GM18909 (cell line): ENCODE measurements around the gene SORCS1.

Experiments
- ATAC-seq: cut with Tn5 transposase; IDR thresholded peaks from one replicate; pipeline ENCODE4 v1.9.1; 2021; ENCODE audit warnings: mild to moderate bottlenecking; ENCODE audit not compliant: unreplicated experiment, poor library complexity

Gene SORCS1

GRCh38 chr10:106571192-106571946 is 593.1 kb downstream of the SORCS1 start:
- ATAC-seq = no peak

DNA sequence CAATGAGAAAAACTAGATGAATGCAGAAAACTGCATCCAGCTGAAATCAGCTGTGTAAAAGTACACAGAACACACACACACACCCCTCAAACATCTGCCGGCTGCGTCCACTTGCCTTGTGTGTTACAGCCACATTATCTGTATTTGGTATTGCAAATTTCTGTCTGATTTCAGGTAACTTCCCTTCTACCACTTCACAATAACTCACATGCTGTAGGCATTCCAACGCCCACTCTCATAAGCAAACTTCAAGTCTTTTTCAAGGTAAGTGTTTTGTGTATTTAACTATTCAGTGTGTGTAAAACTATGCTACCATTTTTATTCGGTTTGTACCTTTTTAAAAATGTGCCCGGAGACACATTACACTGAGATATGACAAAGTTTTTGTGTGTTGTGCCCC is 594.2 kb downstream of the SORCS1 start:
- no peak for ATAC-seq

DNA sequence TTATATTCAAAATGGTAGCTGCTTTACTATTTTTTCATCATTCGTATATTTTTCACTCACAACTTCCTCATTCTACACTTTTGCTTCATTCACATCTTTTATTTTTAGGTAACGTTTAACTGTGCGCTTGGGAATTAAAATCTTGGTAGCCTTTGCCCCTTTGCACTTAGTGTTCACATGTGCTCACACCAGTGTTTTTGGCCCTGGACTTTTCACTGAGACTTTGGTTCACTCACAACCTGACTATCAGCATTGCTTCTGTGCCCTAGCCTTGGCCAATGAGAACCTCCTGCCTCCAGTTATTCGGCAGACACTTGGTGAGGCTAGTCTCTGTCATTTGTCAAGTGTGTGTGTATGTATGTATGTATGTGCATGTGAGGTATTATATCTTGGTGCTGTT is 596.9 kb downstream of the SORCS1 start:
- ATAC-seq = no peak

GRCh38 chr10:106566873-106567272 is 597.6 kb downstream of the SORCS1 start:
- no peak for ATAC-seq

DNA sequence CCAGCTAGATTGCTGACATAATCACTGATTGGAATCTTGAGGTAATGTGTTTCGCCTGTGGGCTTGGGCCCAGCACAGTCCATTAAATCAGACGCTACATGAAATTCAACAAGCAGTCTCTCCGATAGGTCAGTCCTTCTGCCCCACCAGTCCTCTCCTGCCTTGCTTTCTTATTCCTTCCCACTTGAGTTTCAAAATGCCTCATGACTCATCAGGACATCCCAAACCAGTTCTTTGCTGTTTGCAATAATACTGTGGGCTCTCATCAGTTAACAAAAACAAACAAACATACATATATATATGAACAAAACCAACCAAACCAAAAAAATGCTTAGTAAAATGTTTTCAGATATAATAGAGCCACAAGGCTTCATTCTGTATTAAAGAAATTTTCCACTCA is 599.0 kb downstream of the SORCS1 start:
- no peak for ATAC-seq

- ATAC-seq = no peak
These were observed 601.1 kb downstream of the SORCS1 start for GRCh38 chr10:106563384-106563783.

- ATAC-seq = no peak
These were observed 603.4 kb downstream of the SORCS1 start for GRCh38 chr10:106560925-106561640.

DNA sequence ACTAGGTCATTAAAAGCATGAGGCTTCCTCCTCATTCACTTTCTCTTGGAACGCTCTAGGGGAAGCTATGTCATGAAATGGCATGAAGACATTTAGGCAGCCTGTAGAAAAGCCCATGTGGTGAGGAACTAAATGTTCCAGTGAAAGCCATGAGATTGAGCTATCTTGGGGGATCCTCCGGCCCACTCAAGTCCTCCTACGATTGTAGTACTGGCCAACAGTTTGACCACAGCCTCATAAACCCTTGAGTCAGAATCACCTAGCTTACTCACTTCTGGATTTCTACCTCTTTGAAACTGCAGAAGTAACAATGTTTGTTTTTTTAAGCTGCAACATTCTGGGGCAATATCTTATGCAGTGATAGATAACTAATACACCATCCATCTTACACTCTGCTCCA is 605.1 kb downstream of the SORCS1 start:
- no peak for ATAC-seq

DNA sequence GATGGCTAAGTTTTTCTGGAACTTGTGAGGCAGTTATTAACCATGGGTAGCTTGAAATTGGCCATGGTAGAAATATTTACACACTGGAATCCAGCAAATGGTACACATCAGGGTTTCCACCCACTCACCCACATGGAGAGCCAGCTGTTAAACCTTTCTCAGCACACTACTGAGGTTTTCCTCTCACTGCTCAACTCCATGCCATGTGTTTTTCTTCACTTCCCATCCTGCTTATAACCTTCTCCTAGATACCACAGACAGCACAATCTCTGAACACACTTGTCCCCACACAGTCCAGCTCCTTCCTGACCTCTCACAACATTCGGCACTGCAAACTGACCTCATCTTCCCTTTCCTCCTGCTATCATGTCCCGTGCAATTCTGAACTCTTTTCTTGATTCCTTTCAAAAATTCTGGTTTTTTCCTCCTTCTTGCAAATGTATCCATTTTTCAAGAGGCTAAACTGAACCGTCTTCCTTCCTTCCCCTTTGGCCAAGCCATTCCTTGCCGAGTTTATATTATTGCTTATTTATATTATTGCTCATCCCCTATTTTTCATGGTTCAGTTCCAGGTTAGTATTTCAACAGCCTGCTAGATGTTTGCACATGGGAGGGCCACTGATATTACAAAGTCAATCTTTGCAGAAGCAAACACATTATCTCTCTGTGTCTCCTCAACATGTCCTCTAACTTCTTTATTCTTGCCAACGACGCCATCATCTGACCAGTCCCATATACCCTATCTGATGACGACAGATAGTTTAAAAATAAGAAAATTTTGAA is 606.4 kb downstream of the SORCS1 start:
- ATAC-seq = no peak

DNA sequence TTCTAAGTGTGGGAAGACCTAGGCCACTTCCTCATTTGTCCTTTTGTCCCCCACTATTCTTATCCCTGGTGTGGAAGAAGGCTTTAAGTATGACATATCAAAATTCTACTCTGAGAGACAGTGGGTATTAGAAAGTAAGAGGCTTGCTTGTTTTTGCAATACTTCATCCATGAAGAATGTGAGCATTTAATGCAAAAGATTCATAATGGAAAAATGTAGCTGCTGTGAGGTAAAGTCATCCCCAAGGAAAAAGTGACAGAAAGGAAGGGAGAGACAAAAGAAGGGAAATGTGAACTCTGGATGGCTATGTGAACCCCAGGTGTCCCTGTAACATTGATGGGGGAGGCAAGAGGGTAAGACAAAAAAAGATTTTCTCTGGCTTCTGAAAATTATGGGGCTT is 607.5 kb downstream of the SORCS1 start:
- ATAC-seq = no peak

DNA sequence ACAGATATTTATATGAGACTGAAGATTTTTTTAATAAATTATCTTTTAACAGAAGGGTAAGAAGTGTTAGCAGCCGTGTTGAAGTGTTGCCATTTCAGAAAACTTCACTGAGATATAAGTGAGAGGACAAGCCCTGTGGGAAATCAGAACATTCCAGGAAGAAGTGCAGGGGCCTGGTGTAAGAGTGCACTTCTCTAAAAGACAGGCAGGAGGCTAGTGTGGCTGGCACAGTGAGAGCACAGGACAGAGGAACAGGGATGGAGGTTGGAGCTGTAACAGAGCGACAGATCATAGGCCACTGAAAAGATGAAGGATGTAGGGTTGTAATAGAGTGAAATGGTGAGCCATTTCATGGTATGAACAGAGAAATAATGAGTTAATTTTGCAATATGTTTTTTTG is 608.9 kb downstream of the SORCS1 start:
- no peak for ATAC-seq

DNA sequence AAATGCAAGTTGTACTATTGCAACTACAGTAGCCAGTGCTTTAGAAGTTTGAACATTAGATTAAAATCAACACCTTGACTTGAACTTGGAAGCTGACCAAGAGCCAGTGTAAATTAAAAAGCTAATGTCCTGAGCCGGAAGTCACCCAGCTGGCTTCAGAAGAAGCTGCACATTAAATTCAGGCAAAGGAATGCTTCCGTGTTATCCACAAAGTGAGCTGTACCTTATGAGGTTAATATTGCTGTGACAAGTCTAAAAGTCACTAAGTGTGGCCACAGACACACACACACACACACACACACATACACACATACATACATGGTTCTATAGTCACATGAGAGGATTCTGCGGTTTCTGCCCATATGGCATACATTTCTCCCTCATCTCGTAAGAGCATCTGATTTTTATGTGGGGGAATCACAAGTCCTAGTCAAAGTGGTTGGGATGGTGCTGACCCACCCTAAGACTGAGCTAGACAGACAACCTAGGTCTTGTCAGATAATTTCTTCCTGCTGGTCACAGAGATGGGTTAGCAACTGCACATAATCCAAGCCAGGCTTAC is 612.9 kb downstream of the SORCS1 start:
- no peak for ATAC-seq

DNA sequence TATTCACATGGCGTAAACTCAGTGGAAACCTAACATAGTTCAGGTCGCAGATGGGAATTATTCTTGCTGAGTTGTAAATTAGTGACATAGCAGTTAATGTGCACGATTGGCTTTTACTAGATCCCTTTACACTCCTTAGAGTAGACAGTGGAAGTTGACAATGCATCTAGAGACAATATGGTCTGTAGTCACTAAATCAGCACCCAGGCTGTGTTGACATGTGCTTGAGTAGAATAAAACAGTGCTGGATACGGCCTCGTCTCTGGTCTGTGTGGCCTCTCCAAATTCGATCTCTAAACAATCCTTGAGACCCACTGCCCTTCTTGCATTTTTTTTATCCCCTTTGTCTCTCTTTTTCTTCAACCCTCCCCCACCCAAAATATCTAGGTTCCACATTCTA is 615.7 kb downstream of the SORCS1 start:
- no peak for ATAC-seq

- no peak for ATAC-seq
These were observed 617.4 kb downstream of the SORCS1 start for GRCh38 chr10:106547047-106547635.

- ATAC-seq = no peak
These were observed 622.0 kb downstream of the SORCS1 start for GRCh38 chr10:106542461-106542860.

GRCh38 chr10:106540645-106541044 is 623.9 kb downstream of the SORCS1 start:
- no peak for ATAC-seq

DNA sequence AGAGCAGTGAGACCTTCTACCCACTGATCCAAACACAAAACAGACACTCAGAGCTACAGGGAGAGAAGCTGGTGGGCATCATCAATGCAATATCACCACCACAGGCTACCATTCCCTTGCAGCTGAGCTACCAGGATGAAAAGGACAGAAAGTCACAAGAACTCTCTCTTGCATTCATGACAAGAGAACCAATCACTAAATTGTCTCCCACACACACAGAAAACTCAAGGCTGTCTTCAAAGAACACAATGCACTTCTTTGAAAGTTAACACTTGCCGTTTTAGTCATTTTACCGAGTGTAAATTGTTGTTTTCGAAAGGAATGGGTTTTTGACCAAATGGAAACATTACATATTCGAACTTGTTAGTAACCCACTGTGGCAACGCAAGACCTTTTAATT is 626.6 kb downstream of the SORCS1 start:
- no peak for ATAC-seq

DNA sequence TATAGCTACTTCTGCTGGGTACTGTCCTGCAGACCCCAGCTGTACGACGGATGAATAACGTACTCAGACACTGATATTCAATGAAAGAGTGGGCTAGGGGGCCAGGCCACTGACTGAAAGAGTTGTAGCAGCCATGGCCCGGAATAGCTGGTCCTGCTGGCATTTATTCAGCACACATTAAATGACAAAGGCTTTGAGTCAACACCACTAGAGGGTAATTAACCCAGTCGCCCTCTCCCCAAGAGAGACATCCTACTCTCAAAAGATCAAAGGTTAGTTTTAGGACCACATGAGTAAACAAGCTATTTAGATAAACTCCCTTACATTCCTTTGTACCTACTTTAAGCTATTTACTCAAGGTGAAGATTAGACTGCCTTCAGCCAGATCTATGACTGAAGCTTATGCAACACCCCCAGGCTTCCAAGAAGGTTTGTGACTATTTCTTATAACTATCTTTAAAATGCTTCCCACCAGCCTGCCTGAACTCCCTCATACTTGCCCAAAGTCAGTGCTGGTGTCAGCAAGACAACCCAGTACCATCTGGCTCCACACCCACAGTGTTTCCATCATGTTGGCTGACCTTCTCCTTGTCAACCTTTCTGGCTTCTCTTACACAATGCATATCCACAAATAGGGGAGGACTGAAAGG is 629.1 kb downstream of the SORCS1 start:
- ATAC-seq = no peak

GRCh38 chr10:106534441-106534840 is 630.1 kb downstream of the SORCS1 start:
- no peak for ATAC-seq

DNA sequence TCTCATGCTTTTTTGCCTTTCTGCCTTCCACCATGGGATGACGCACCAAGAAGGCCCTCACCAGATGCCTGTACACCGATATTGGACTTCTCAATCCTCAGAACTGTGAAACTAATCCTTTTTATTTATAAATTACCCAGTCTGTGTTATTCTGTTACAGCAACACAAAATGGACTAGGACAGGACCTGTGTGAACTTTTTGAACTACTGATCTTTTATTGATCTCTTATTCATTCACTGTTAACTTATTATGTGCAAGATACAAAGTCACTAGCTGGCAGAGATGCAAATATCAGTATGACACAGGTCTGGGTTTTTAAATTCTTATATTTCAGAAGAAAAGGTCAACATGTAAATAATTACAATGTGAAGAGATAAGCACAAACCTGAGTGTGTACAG is 635.8 kb downstream of the SORCS1 start:
- no peak for ATAC-seq
